Endothelial cell of umbilical vein (primary cell): ENCODE measurements around the gene TFAP2A. TPM values are rescaled to one million over a fixed set of nuclear protein-coding genes. Genes with fewer than 3 reads are reported as not detected.
A peak's percentile ranks its signal among the peaks of the same experiment; 100 is the strongest.

ENCODE experiments used
- BruUV-seq: library from RNA; stranded (reverse); fragments of 400-500 nt; replicated peaks from 2 replicates; lab custom pipeline; 2021; lab: Mats Ljungman, UMichigan
- CTCF ChIA-PET: fragments of 300-600, 350-600 bp; sonication (Branson Sonifier 250); formaldehyde crosslinking; loops from one replicate; lab custom pipeline; 2021; ENCODE audit warnings: antibody characterized with exemption, inconsistent platforms; lab: Charles Lee
- POLR2A ChIA-PET: fragments of 300-600, 350-600 bp; sonication (Branson Sonifier 250); formaldehyde crosslinking; loops from one replicate; lab custom pipeline; 2021; ENCODE audit warnings: antibody characterized with exemption, inconsistent platforms; lab: Charles Lee
- DNase-seq: peaks from one replicate; pipeline ENCODE4 v3.0.0-alpha.2; 2011; ENCODE audit warnings: low read depth, low spot score
- FAIRE-seq: peaks from 2 replicates; lab custom pipeline; 2011; peaks lifted over from hg19 to GRCh38; lab: Jason Lieb, UNC
- H2AFZ ChIP-seq: 2 replicates; pipeline ENCODE4 v1.6.0; 2012; ENCODE audit warnings: low read depth, low read length, control low read depth, inconsistent platforms
- H3K27ac ChIP-seq: 2 replicates; pipeline ENCODE4 v1.5.1; 2011; ENCODE audit warnings: low read depth, mild to moderate bottlenecking, control low read depth, low read length, moderate library complexity; ENCODE audit not compliant: insufficient read depth
- H3K27me3 ChIP-seq, 2 experiments: 2 replicates each; pipeline versions ENCODE4 v1.6.0 to v1.6.1; 2011; ENCODE audit warnings: low read length in 2 of 2, mixed read lengths in 1 of 2; ENCODE audit not compliant: control insufficient read depth in 2 of 2, insufficient read depth in 2 of 2
- H3K36me3 ChIP-seq, 2 experiments: 2 replicates in 1 of 2; 3 replicates in 1 of 2; pipeline ENCODE4 v1.5.1; 2011; ENCODE audit warnings: low read length in 2 of 2, mild to moderate bottlenecking in 1 of 2, moderate library complexity in 1 of 2; ENCODE audit not compliant: control insufficient read depth in 2 of 2, insufficient read depth in 2 of 2; ENCODE audit errors: extremely low read depth in 1 of 2
- H3K4me1 ChIP-seq: 3 replicates; pipeline ENCODE4 v1.5.1; 2011; ENCODE audit warnings: mild to moderate bottlenecking, low read length; ENCODE audit not compliant: control insufficient read depth, insufficient read depth; ENCODE audit errors: extremely low read depth
- H3K4me2 ChIP-seq: 2 replicates; pipeline ENCODE4 v1.6.1; 2011; ENCODE audit warnings: low read length, control low read depth, mixed read lengths; ENCODE audit not compliant: insufficient read depth
- H3K4me3 ChIP-seq, 3 experiments: fragments of 200-600 bp in 1 of 3; sonication (generic), shearing (Covaris generic) in 1 of 3; replicated peaks in 1 of 3; 2 replicates each; pipeline ENCODE4 v1.5.1; 2011 to 2016; ENCODE audit warnings: control low read depth in 3 of 3, low read length in 3 of 3, mild to moderate bottlenecking in 2 of 3, inconsistent platforms in 1 of 3, low read depth in 1 of 3, moderate library complexity in 1 of 3; ENCODE audit not compliant: insufficient read depth in 1 of 3
- H3K79me2 ChIP-seq: 2 replicates; pipeline ENCODE4 v1.6.0; 2012; ENCODE audit warnings: low read length, inconsistent platforms; ENCODE audit not compliant: control insufficient read depth, insufficient read depth
- H3K9ac ChIP-seq: replicated peaks from 2 replicates; pipeline ENCODE3; 2011; ENCODE audit warnings: low read length, control low read depth; ENCODE audit not compliant: insufficient read depth; ENCODE audit errors: extremely low read depth
- H3K9me1 ChIP-seq: replicated peaks from 3 replicates; pipeline ENCODE4 v1.6.0; 2011; ENCODE audit warnings: mild to moderate bottlenecking, low read length; ENCODE audit not compliant: control insufficient read depth, insufficient read depth; ENCODE audit errors: extremely low read depth
- H3K9me3 ChIP-seq: replicated peaks from 2 replicates; pipeline ENCODE4 v1.5.1; 2012; ENCODE audit warnings: low read length, inconsistent platforms; ENCODE audit not compliant: control insufficient read depth, insufficient read depth
- H4K20me1 ChIP-seq: replicated peaks from 2 replicates; pipeline ENCODE3; 2011; ENCODE audit warnings: mild to moderate bottlenecking, low read length; ENCODE audit not compliant: control insufficient read depth, insufficient read depth; ENCODE audit errors: extremely low read depth
- EZH2 ChIP-seq: IDR thresholded peaks from 2 replicates; pipeline ENCODE4 v1.6.1; 2012; ENCODE audit warnings: borderline replicate concordance, low read depth, mild to moderate bottlenecking, moderate library complexity, low read length, inconsistent platforms; ENCODE audit not compliant: severe bottlenecking
- JUN ChIP-seq: IDR thresholded peaks from 2 replicates; pipeline ENCODE4 v1.6.1; 2011; ENCODE audit warnings: borderline replicate concordance, low read depth; ENCODE audit not compliant: insufficient read length, insufficient read depth
- POLR2A ChIP-seq: IDR thresholded peaks from 2 replicates; pipeline ENCODE4 v1.6.1; 2012; ENCODE audit warnings: low read depth, mild to moderate bottlenecking, control low read depth, low read length
- dilution Hi-C: fragments of 300-500 bp; cut with MboI; formaldehyde crosslinking; loops from one replicate; pipeline ENCODE4 v1.15.0; 2019; ENCODE audit warnings: low sequenced_read_pairs; ENCODE audit not compliant: extremely low pct_ligation_motif_present
- intact Hi-C: fragments of 100-400 bp; cut with micrococcal nuclease; formaldehyde crosslinking; loops from one replicate; pipeline ENCODE4 v1.10.0; 2022
- polyA plus RNA-seq, 4 experiments: library from polyadenylated mRNA; depleted of rRNA in 3 of 4; stranded (reverse) in 3 of 4; unstranded in 1 of 4; fragments of >200 nt; gene quantifications; 2 replicates each; pipeline versions ENCODE4 v1.2.1 to v1.2.3, GENCODE V29; 2011 to 2012; ENCODE audit warnings: missing spikeins in 1 of 4
- total RNA-seq: library from RNA; stranded (reverse); gene quantifications from 2 replicates; pipeline ENCODE4 v1.2.3, GENCODE V29; 2021
- TF ChIP-seq, protein P1 (sequence below), 2 donors: IDR thresholded peaks; 1 replicate in 1 of 2; 2 replicates in 1 of 2; pipeline ENCODE4 v1.5.1; 2011; ENCODE audit warnings: low read length in 2 of 2, mild to moderate bottlenecking in 2 of 2, moderate library complexity in 2 of 2, control low read depth in 1 of 2, inconsistent platforms in 1 of 2, low read depth in 1 of 2; ENCODE audit not compliant: insufficient read depth in 1 of 2; ENCODE audit errors: extremely low read depth in 1 of 2

TFAP2A gene
- total and polyA plus RNA-seq, 2 donors (not counting 3 experiments of a cell fraction or from before 2014, with no cell fraction given): 0.06 TPM; not detected in 1

DNA sequence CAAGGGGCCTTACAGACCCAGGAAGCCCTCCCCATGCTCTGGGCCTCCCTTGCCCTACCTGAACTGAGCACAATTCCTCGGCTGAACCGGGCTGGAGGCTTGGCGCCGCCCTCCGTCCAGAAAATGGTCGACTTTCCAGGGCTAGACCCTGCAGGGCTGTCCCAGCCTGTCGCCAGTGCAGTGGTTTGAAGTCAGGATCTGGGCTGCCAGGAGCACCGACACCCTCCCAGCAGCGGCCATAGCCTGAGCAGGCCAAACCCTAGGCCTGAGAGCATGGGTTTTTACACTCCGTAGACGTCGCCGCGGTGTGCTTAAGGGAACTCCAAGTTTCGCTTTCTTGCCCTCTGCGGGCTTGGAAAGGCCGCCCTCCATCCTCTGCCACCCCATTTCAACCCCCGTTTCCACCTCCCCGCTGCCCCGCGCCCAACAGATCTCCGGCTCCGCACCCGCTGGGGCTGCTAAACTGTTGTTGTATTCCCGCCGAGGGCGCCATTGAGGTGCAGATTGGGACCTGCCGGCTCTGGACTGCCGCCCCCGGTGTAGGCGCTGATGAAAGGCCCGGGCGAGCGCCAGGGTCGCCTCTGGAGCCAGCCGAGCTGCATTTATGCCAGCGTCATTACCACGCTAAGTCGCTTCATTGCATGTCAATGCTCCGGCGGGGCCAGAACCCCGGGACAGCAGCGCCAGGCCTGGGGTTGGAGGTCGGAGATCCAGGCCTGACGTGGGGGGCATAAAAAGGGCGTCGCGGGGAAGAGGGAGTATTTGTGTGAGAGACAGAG is 2.2 kb upstream of the TFAP2A start:
- no peaks in the 10 kb centered on the region for H3K9me3 ChIP-seq
- no TSS peak for BruUV-seq
- dilution Hi-C loops (no loop called here), intact Hi-C loops (no loop called here)
- H3K9ac ChIP-seq: no peak overlapping the region
- no peaks in the 10 kb centered on the region for H3K9me1 ChIP-seq
- no peak overlapping the region for H3K27ac ChIP-seq
- TF ChIP-seq EZH2 (peak; percentile 87), JUN (no peak)
- H3K79me2 ChIP-seq: no peaks in the 10 kb centered on the region
- H3K4me1 ChIP-seq: peaks cover 5% of the 10 kb centered on the region
- no peaks in the 10 kb centered on the region for H4K20me1 ChIP-seq
- no peak overlapping the region for H3K4me2 ChIP-seq
- no peaks in the 10 kb centered on the region for H3K36me3 ChIP-seq
- peaks cover 88 to 96% of the 10 kb centered on the region in 2 experiments for H3K27me3 ChIP-seq
- no peak for DNase-seq
- ChIA-PET POLR2A (no interaction called here), CTCF (interaction anchor here (0.6 to 3.1 kb wide), 2 partner anchors 342 to 1434 kb away, joined by 3 to 25 read pairs; no protein-coding TSS in a partner anchor)
- H3K4me3 ChIP-seq: no peak overlapping the region
- no peak overlapping the region for H2AFZ ChIP-seq
- FAIRE-seq: no peak

DNA sequence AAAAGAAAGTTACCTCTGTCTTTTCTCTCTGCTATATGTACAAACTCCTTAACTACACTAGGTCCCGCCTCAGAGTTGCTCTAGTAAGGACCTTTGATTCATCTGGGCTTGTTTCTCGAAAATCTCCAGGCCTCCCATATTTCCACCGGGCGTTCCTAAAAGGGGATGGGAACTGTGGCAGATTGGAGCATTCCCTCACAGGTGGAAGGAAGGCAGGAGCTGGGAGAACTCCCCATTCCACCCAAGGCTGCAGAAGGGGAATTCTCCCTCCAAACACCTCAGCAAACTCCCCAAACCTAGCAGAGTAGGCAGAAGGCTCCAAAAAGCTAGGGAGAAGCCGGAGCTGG is 1.6 kb upstream of the TFAP2A start:
- H3K4me2 ChIP-seq: no peak overlapping the region
- ChIA-PET CTCF (interaction anchor here (0.9 to 3.1 kb wide), 2 partner anchors 12 to 1433 kb away, joined by 4 to 25 read pairs; no protein-coding TSS in a partner anchor), POLR2A (no interaction called here)
- TF ChIP-seq, protein P1, sequence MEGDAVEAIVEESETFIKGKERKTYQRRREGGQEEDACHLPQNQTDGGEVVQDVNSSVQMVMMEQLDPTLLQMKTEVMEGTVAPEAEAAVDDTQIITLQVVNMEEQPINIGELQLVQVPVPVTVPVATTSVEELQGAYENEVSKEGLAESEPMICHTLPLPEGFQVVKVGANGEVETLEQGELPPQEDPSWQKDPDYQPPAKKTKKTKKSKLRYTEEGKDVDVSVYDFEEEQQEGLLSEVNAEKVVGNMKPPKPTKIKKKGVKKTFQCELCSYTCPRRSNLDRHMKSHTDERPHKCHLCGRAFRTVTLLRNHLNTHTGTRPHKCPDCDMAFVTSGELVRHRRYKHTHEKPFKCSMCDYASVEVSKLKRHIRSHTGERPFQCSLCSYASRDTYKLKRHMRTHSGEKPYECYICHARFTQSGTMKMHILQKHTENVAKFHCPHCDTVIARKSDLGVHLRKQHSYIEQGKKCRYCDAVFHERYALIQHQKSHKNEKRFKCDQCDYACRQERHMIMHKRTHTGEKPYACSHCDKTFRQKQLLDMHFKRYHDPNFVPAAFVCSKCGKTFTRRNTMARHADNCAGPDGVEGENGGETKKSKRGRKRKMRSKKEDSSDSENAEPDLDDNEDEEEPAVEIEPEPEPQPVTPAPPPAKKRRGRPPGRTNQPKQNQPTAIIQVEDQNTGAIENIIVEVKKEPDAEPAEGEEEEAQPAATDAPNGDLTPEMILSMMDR (IDR thresholded peaks at IDR 0.05; ENCODE audit: extremely low read depth in 1 of 2, insufficient read depth in 1 of 2, low read depth in 1 of 2, low read length in 2 of 2): no peak
- no peak for TF ChIP-seq POLR2A
- H3K27ac ChIP-seq: no peak overlapping the region
- no peaks in the 10 kb centered on the region for H3K9me1 ChIP-seq
- no peaks in the 10 kb centered on the region for H3K36me3 ChIP-seq
- dilution Hi-C loops (no loop called here), intact Hi-C loops (no loop called here)
- H4K20me1 ChIP-seq: no peaks in the 10 kb centered on the region
- no peak for FAIRE-seq
- H3K9ac ChIP-seq: no peak overlapping the region
- no peak overlapping the region for H3K4me3 ChIP-seq
- peaks cover 84 to 96% of the 10 kb centered on the region in 2 experiments for H3K27me3 ChIP-seq
- H2AFZ ChIP-seq: no peak overlapping the region
- BruUV-seq: no TSS peak
- no peak for DNase-seq
- no peaks in the 10 kb centered on the region for H3K79me2 ChIP-seq
- H3K4me1 ChIP-seq: peaks cover 9% of the 10 kb centered on the region
- H3K9me3 ChIP-seq: no peaks in the 10 kb centered on the region
